Hindlimb muscle (tissue), 1 donor: ENCODE results near the gene RNF40. TPM values are rescaled to one million over a fixed set of nuclear protein-coding genes. Genes with fewer than 3 reads are reported as not detected.

Experiments used
- DNase-seq: peaks from one replicate; pipeline ENCODE4 v3.0.0-alpha.2; 2013
- polyA plus RNA-seq: library from polyadenylated mRNA; unstranded; fragments of 120-200 nt; gene quantifications from one replicate; pipeline ENCODE4 v1.2.1, GENCODE V29; 2013; ENCODE audit not compliant: insufficient read length

RNF40 gene
- polyA plus RNA-seq = 52.3 TPM

- DNase-seq = peak; percentile 99
These were observed at the start of gene RNF40, which contains the start of gene CFAP119 for GRCh38 chr16:30761928-30762902. RNF40 (plus strand) TSS chr16:30762322; CDS start chr16:30762546, 224 bp downstream. CFAP119 (minus strand) TSS chr16:30762062; CDS start chr16:30761748, 314 bp downstream.

GRCh38 chr16:30715750-30716445, 46.2 kb upstream of the RNF40 start:
- DNase-seq = no peak

GRCh38 chr16:30720086-30720485, 42.0 kb upstream of the RNF40 start:
- no peak for DNase-seq

- DNase-seq = no peak
These were observed 41.4 kb upstream of the RNF40 start for GRCh38 chr16:30720694-30721093.

GRCh38 chr16:30721167-30721566, 41.0 kb upstream of the RNF40 start:
- DNase-seq = no peak

GRCh38 chr16:30721606-30722005, 40.5 kb upstream of the RNF40 start:
- DNase-seq = no peak

GRCh38 chr16:30722443-30722842, 39.7 kb upstream of the RNF40 start:
- no peak for DNase-seq

GRCh38 chr16:30722916-30723315, 39.2 kb upstream of the RNF40 start:
- no peak for DNase-seq

- no peak for DNase-seq
These were observed 38.3 kb upstream of the RNF40 start for GRCh38 chr16:30723725-30724355.

GRCh38 chr16:30724641-30725417, 37.3 kb upstream of the RNF40 start:
- DNase-seq = no peak

- DNase-seq = no peak
These were observed 36.7 kb upstream of the RNF40 start for GRCh38 chr16:30725418-30725792.

GRCh38 chr16:30728321-30728720, 33.8 kb upstream of the RNF40 start:
- no peak for DNase-seq

GRCh38 chr16:30728899-30729672, 33.0 kb upstream of the RNF40 start:
- no peak for DNase-seq

- no peak for DNase-seq
These were observed 30.7 kb upstream of the RNF40 start for GRCh38 chr16:30731411-30731810.

- no peak for DNase-seq
These were observed 24.9 kb upstream of the RNF40 start for GRCh38 chr16:30736995-30737793.

- DNase-seq = no peak
These were observed 24.1 kb upstream of the RNF40 start for GRCh38 chr16:30737794-30738648.

GRCh38 chr16:30738984-30739951, 22.9 kb upstream of the RNF40 start:
- no peak for DNase-seq
